ENCODE results near the gene CHST2.
A peak's percentile ranks its signal among the peaks of the same experiment; 100 is the strongest.

The CHST2 gene

GRCh38 chr3:143132246-143132980 is 12.8 kb downstream of the CHST2 start:
- ATAC-seq (ENCODE audit: low read depth), result no peak
- no peaks in the 10 kb centered on the region for H3K36me3 ChIP-seq (ENCODE audit: low read depth)
- H3K27me3 ChIP-seq (ENCODE audit: insufficient read depth, poor library complexity, severe bottlenecking), result no peaks in the 10 kb centered on the region
- peaks cover 13% of the 10 kb centered on the region for H3K4me1 ChIP-seq (ENCODE audit: insufficient read depth, poor library complexity, severe bottlenecking)
- no peak overlapping the region for H3K4me3 ChIP-seq (ENCODE audit: severe bottlenecking)
- H3K9me3 ChIP-seq (ENCODE audit: severe bottlenecking), result no peaks in the 10 kb centered on the region
- TF ChIP-seq, protein P1, sequence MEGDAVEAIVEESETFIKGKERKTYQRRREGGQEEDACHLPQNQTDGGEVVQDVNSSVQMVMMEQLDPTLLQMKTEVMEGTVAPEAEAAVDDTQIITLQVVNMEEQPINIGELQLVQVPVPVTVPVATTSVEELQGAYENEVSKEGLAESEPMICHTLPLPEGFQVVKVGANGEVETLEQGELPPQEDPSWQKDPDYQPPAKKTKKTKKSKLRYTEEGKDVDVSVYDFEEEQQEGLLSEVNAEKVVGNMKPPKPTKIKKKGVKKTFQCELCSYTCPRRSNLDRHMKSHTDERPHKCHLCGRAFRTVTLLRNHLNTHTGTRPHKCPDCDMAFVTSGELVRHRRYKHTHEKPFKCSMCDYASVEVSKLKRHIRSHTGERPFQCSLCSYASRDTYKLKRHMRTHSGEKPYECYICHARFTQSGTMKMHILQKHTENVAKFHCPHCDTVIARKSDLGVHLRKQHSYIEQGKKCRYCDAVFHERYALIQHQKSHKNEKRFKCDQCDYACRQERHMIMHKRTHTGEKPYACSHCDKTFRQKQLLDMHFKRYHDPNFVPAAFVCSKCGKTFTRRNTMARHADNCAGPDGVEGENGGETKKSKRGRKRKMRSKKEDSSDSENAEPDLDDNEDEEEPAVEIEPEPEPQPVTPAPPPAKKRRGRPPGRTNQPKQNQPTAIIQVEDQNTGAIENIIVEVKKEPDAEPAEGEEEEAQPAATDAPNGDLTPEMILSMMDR (IDR thresholded peaks at IDR 0.05; ENCODE audit: poor library complexity, severe bottlenecking), result no peak
- DNase-seq (ENCODE audit: low spot score), result no peak
- no peak overlapping the region for H3K27ac ChIP-seq (ENCODE audit: poor library complexity, severe bottlenecking)

DNA sequence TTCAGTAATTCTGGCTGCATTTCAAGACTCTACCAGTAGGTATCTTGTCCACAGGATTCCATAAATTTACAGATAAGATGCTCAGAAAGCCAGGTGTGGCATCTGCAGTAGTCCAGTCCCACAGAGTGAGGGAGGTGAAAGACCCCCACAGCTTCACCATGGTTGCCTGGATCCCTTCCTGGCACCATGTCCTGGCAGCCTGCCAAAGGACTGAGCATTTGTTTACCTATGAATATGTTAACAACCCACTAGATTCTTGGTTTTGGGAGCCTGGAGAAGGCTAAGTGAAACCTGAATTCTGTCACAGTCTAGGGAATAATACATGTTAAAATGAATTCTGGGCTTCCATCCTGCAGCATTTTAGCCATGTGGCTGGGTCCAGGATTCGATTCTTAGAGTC is 14.9 kb downstream of the CHST2 start:
- TF ChIP-seq, protein P1 (IDR thresholded peaks at IDR 0.05; ENCODE audit: poor library complexity, severe bottlenecking), result no peak
- Histone ChIP-seq H3K27me3 (ENCODE audit: insufficient read depth, poor library complexity, severe bottlenecking) (no peaks in the 10 kb centered on the region), H3K4me1 (ENCODE audit: insufficient read depth, poor library complexity, severe bottlenecking) (peaks cover 16% of the 10 kb centered on the region), H3K9me3 (ENCODE audit: severe bottlenecking) (no peaks in the 10 kb centered on the region), H3K36me3 (ENCODE audit: low read depth) (no peaks in the 10 kb centered on the region), H3K4me3 (ENCODE audit: severe bottlenecking) (no peak overlapping the region), H3K27ac (ENCODE audit: poor library complexity, severe bottlenecking) (peak overlapping the region; percentile 54)
- ATAC-seq (ENCODE audit: low read depth) (no peak), DNase-seq (ENCODE audit: low spot score) (no peak)

- TF ChIP-seq, protein P1 (IDR thresholded peaks at IDR 0.05; ENCODE audit: poor library complexity, severe bottlenecking), result peak; percentile 40
- Histone ChIP-seq H3K27ac (ENCODE audit: poor library complexity, severe bottlenecking) (peak overlapping the region; percentile 54), H3K9me3 (ENCODE audit: severe bottlenecking) (no peaks in the 10 kb centered on the region), H3K36me3 (ENCODE audit: low read depth) (no peaks in the 10 kb centered on the region), H3K4me1 (ENCODE audit: insufficient read depth, poor library complexity, severe bottlenecking) (peaks cover 23% of the 10 kb centered on the region), H3K27me3 (ENCODE audit: insufficient read depth, poor library complexity, severe bottlenecking) (no peaks in the 10 kb centered on the region), H3K4me3 (ENCODE audit: severe bottlenecking) (no peak overlapping the region)
- DNase-seq (ENCODE audit: low spot score) (no peak), ATAC-seq (ENCODE audit: low read depth) (peak; percentile 97)
Measured at GRCh38 chr3:143135150-143135549, 15.6 kb downstream of the CHST2 start.

- no peaks in the 10 kb centered on the region for H3K9me3 ChIP-seq (ENCODE audit: severe bottlenecking)
- no peaks in the 10 kb centered on the region for H3K36me3 ChIP-seq (ENCODE audit: low read depth)
- peaks cover 25% of the 10 kb centered on the region for H3K4me1 ChIP-seq (ENCODE audit: insufficient read depth, poor library complexity, severe bottlenecking)
- no peak overlapping the region for H3K4me3 ChIP-seq (ENCODE audit: severe bottlenecking)
- TF ChIP-seq, protein P1 (IDR thresholded peaks at IDR 0.05; ENCODE audit: poor library complexity, severe bottlenecking), result no peak
- no peak overlapping the region for H3K27ac ChIP-seq (ENCODE audit: poor library complexity, severe bottlenecking)
- ATAC-seq (ENCODE audit: low read depth) (no peak), DNase-seq (ENCODE audit: low spot score) (no peak)
- H3K27me3 ChIP-seq (ENCODE audit: insufficient read depth, poor library complexity, severe bottlenecking), result no peaks in the 10 kb centered on the region
Measured at GRCh38 chr3:143137435-143138036, 18.0 kb downstream of the CHST2 start.

- Histone ChIP-seq H3K36me3 (ENCODE audit: low read depth) (no peaks in the 10 kb centered on the region), H3K27ac (ENCODE audit: poor library complexity, severe bottlenecking) (no peak overlapping the region), H3K4me1 (ENCODE audit: insufficient read depth, poor library complexity, severe bottlenecking) (peaks cover 25% of the 10 kb centered on the region), H3K27me3 (ENCODE audit: insufficient read depth, poor library complexity, severe bottlenecking) (no peaks in the 10 kb centered on the region), H3K9me3 (ENCODE audit: severe bottlenecking) (no peaks in the 10 kb centered on the region), H3K4me3 (ENCODE audit: severe bottlenecking) (no peak overlapping the region)
- ATAC-seq (ENCODE audit: low read depth) (no peak), DNase-seq (ENCODE audit: low spot score) (no peak)
- TF ChIP-seq, protein P1 (IDR thresholded peaks at IDR 0.05; ENCODE audit: poor library complexity, severe bottlenecking), result no peak
Measured at GRCh38 chr3:143138953-143139352, 19.4 kb downstream of the CHST2 start.

Measured in RWPE2 (cell line).